ENCODE results near the gene TRAPPC3. TPM values are rescaled to one million over a fixed set of nuclear protein-coding genes. Genes with fewer than 3 reads are reported as not detected.

TRAPPC3 gene
- total and polyA plus RNA-seq, 9 of the 15 experiments (the other 6 are each of a cell fraction or from before 2014, with no cell fraction given): 20.6 to 141 (median 112) TPM

DNA sequence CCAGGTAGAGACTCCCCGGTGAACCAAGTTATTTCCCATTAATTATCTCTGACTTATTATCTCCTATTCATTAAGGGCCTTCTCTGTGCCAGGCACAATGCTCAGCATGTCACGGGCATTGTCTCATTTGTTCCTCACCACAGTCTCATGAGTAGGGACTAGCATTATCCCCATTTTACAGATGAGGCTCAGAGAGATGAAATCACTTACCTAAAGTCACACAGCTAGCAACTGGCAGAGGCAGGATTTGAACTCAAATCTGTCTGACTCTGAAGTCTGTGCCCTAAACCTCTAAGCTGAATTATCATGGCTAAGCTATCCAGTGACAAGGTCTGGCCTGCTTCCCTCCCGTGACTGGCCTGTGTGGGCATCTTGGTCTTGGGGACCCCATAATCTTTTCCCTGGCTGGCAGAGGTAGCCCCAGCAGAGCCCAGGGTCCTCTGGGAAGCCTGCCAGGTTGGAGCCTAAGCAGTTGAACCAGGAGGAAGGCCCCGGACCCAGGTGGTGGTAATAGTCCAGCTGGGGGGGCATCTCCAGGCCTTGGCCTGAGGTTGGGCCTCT is 11.2 kb upstream of the TRAPPC3 start:
- intact Hi-C loops (cut with micrococcal nuclease): no loop called here
- Histone ChIP-seq H3K4me2 (ENCODE audit: insufficient read depth, low read length) (peak overlapping the region; percentile 82), H3K79me2 (ENCODE audit: control insufficient read depth, insufficient read depth, low read length) (peaks cover 91% of the 10 kb centered on the region), H3K4me3 (peak overlapping the region; percentile 37), H4K20me1 (replicated peaks; ENCODE audit: control insufficient read depth, insufficient read depth, low read length) (0 out of 2 replicates have a peak, but pooled peaks cover 3% of the 10 kb centered on the region), H3K4me1 (replicated peaks in 1 of 2; ENCODE audit: control insufficient read depth in 2 of 2, insufficient read depth in 2 of 2, low read length in 2 of 2) (peaks cover 42 to 59% of the 10 kb centered on the region in 2 experiments), H2AFZ (ENCODE audit: low read depth, low read length) (peak overlapping the region; percentile 85), H3K36me3 (ENCODE audit: control insufficient read depth, insufficient read depth, low read length) (peaks cover 41% of the 10 kb centered on the region), H3K9ac (ENCODE audit: insufficient read depth in 1 of 2, low read depth in 2 of 2, low read length in 2 of 2) (peak overlapping the region; percentile 74 to 89), H3K9me1 (ENCODE audit: control insufficient read depth, insufficient read depth, low read length) (peaks cover 4% of the 10 kb centered on the region), H3K27me3 (ENCODE audit: control insufficient read depth in 2 of 2, insufficient read depth in 2 of 2, low read length in 2 of 2) (no peaks in the 10 kb centered on the region), H3K9me3 (replicated peaks; ENCODE audit: control insufficient read depth, insufficient read depth, low read depth, low read length) (no peaks in the 10 kb centered on the region), H3K27ac (ENCODE audit: extremely low read depth, low read depth, low read length) (peak overlapping the region; percentile 76)
- in situ Hi-C loops (cut with MboI): no loop called here
- POLR2A ChIA-PET: interaction anchor here (0.6 to 5.5 kb wide), 19 partner anchors 10 to 1649 kb away, joined by 3 to 42 read pairs (median 3); partner anchors contain the start of genes MRPS15, THRAP3 and TRAPPC3
- 62% methylated on average over 4 of the region's 4 CpGs for WGBS (ENCODE audit: insufficient coverage, low coverage, missing lambda C conversion rate)
- BruUV-seq (replicated peaks): no TSS peak
- ATAC-seq (no peak), DNase-seq (ENCODE audit: extremely low read depth in 1 of 4, low spot score in 3 of 4) (no peak), FAIRE-seq (peak; percentile 48)
- CTCF ChIA-PET (ENCODE audit: low intra/inter-chr PET ratio): interaction anchor here (1.5 kb wide), 1 partner anchor 61 kb away, joined by 7 read pairs; no protein-coding TSS in a partner anchor
- TF ChIP-seq ZNF184 (CRISPR knock-in tag; IDR thresholded peaks at IDR 0.05) (no peak), TAF1 (IDR thresholded peaks at IDR 0.05; ENCODE audit: control insufficient read depth, extremely low read depth, insufficient read depth, low read length, severe bottlenecking) (no peak), ZNF644 (tag; IDR thresholded peaks at IDR 0.05; ENCODE audit: low read depth) (0 out of 2 replicates have a peak, but pooled peaks have one; percentile 26), TOE1 (IDR thresholded peaks at IDR 0.05; ENCODE audit: borderline replicate concordance) (no peak), TOE1 (CRISPR knock-in tag; IDR thresholded peaks at IDR 0.05; ENCODE audit: borderline replicate concordance, low read depth) (no peak), ZNF449 (CRISPR knock-in tag; IDR thresholded peaks at IDR 0.05) (no peak), CBX3 (IDR thresholded peaks at IDR 0.05; ENCODE audit: borderline replicate concordance in 1 of 2, low read length in 2 of 2) (peak in 1 of 2 experiments; percentile 10; a peak in 1 of 3 replicates), NR0B1 (IDR thresholded peaks at IDR 0.05; ENCODE audit: partially characterized antibody) (no peak), KAT2B (IDR thresholded peaks at IDR 0.05; ENCODE audit: low read depth, low read length) (no peak), HDAC6 (IDR thresholded peaks at IDR 0.05; ENCODE audit: low read depth, low read length) (no peak), ASH1L (IDR thresholded peaks at IDR 0.05; ENCODE audit: borderline replicate concordance, low read depth, partially characterized antibody) (no peak), RBM25 (IDR thresholded peaks at IDR 0.05; ENCODE audit: low read depth, low read length, severe bottlenecking) (peak; percentile 86), ATF4 (CRISPR knock-in tag; IDR thresholded peaks at IDR 0.05) (no peak), TEAD4 (IDR thresholded peaks at IDR 0.05; ENCODE audit: low read length) (no peak), TEAD4 (CRISPR knock-in tag; IDR thresholded peaks at IDR 0.05; ENCODE audit: borderline replicate concordance) (no peak), ZNF134 (CRISPR knock-in tag; conservative IDR thresholded peaks at IDR 0.05) (no peak; the same call in 1 of the 2 replicates)
- TF ChIP-seq, protein P1, sequence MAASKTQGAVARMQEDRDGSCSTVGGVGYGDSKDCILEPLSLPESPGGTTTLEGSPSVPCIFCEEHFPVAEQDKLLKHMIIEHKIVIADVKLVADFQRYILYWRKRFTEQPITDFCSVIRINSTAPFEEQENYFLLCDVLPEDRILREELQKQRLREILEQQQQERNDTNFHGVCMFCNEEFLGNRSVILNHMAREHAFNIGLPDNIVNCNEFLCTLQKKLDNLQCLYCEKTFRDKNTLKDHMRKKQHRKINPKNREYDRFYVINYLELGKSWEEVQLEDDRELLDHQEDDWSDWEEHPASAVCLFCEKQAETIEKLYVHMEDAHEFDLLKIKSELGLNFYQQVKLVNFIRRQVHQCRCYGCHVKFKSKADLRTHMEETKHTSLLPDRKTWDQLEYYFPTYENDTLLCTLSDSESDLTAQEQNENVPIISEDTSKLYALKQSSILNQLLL (CRISPR knock-in tag; IDR thresholded peaks at IDR 0.05; ENCODE audit: borderline replicate concordance): no peak

All from K562 (cell line).